ENCODE measurements around the gene DENND1A. TPM values are rescaled to one million over a fixed set of nuclear protein-coding genes. Genes with fewer than 3 reads are reported as not detected.
"Not testable (repeated sequence)": the region's sequence is repeated elsewhere in the genome, so short reads cannot be mapped to it uniquely, and the experiment has no call there.

The DENND1A gene
- total and polyA plus RNA-seq, 12 donors: 7.3 to 36.7 (median 19.6) TPM

GRCh38 chr9:123334639-123335038 lies 595.3 kb downstream of the DENND1A start:
- 92 to 100% (median 96%) methylated on average over 3 of the region's 3 CpGs for WGBS, 4 donors
- TF ChIP-seq POLR2A (IDR thresholded peaks at IDR 0.05) (no peak), CTCF (IDR thresholded peaks at IDR 0.05) (no peak)
- Histone ChIP-seq H3K27ac (no peak overlapping the region), H3K36me3 (replicated peaks in 1 of 2) (no peaks in the 10 kb centered on the region), H3K4me3 (no peak overlapping the region), H3K27me3 (peaks cover 2% of the 10 kb centered on the region), H3K4me1 (replicated peaks in 1 of 2) (no peaks in the 10 kb centered on the region), H3K9me3 (replicated peaks in 1 of 3) (no peaks in the 10 kb centered on the region)
- intact Hi-C loops (cut with DNase I): no loop called here
- DNase-seq: no peak

GRCh38 chr9:123333058-123333669 lies 596.8 kb downstream of the DENND1A start:
- H3K27ac ChIP-seq; H3K4me3 ChIP-seq; H3K4me1 ChIP-seq (replicated peaks in 1 of 2); H3K9me3 ChIP-seq (replicated peaks in 1 of 3); H3K36me3 ChIP-seq (replicated peaks in 1 of 2); DNase-seq; H3K27me3 ChIP-seq; intact Hi-C loops (cut with DNase I): not testable (repeated sequence)
- 75 to 79% (median 76%) methylated on average over 8 of the region's 8 CpGs for WGBS, 4 donors

GRCh38 chr9:123331346-123332060 lies 598.4 kb downstream of the DENND1A start:
- Histone ChIP-seq H3K36me3 (replicated peaks in 1 of 2) (no peaks in the 10 kb centered on the region), H3K4me1 (replicated peaks in 1 of 2) (no peaks in the 10 kb centered on the region), H3K27me3 (no peaks in the 10 kb centered on the region), H3K27ac (no peak overlapping the region), H3K4me3 (no peak overlapping the region), H3K9me3 (replicated peaks in 1 of 3) (no peaks in the 10 kb centered on the region)
- 89 to 91% (median 90%) methylated on average over 15 of the region's 15 CpGs for WGBS, 4 donors
- DNase-seq: no peak
- TF ChIP-seq POLR2A (IDR thresholded peaks at IDR 0.05) (no peak), CTCF (IDR thresholded peaks at IDR 0.05) (no peak)
- intact Hi-C loops (cut with DNase I): no loop called here

MicroRNAs within 50 kb of the gene (microRNA counts, 767-probe panel; counts per million panel counts)
- microRNA hsa-miR-601: 0 counts per million in 2 donors

Small RNA genes within 50 kb of the gene (microRNA-seq; reads per million reads assigned to microRNA genes)
- gene MIR601 (0 reads per million in 3 donors), gene MIR7150 (0 reads per million in 3 donors)

Small RNA genes within 50 kb of the gene (small RNA-seq; reads per million reads assigned to genes)
- gene MIR601 (0 reads per million in 2 donors), gene MIR7150 (0 reads per million in 2 donors)

Other genes starting within 250 kb of the DENND1A start
- under 1 TPM in 2 of 9 donors, not detected in 7; 0.06 to 0.37 TPM for gene LHX2, start 81.6 kb upstream of the DENND1A start, total RNA-seq
- under 1 TPM in 1 of 3 donors, not detected in 2; 0.24 TPM for gene LHX2, start 81.6 kb upstream of the DENND1A start, polyA plus RNA-seq

Measured in adrenal gland (tissue), 12 donors.